Endodermal cell (in vitro differentiated cells): ENCODE data around the gene CACNA1I. TPM values are rescaled to one million over a fixed set of nuclear protein-coding genes. Genes with fewer than 3 reads are reported as not detected.

ENCODE experiments used
- DNase-seq: peaks from one replicate; pipeline ENCODE4 v3.0.0-alpha.2; 2017
- H3K27ac ChIP-seq: 2 replicates; pipeline ENCODE4 v1.5.1; 2013; ENCODE audit warnings: mild to moderate bottlenecking, low read depth, low read length, moderate library complexity
- H3K27me3 ChIP-seq: 2 replicates; pipeline ENCODE4 v1.6.1; 2013; ENCODE audit warnings: mild to moderate bottlenecking, low read length, moderate library complexity; ENCODE audit not compliant: insufficient read depth, control insufficient read depth, poor library complexity, severe bottlenecking
- H3K36me3 ChIP-seq: 2 replicates; pipeline ENCODE4 v1.7.0; 2013; ENCODE audit warnings: mild to moderate bottlenecking, low read length, moderate library complexity; ENCODE audit not compliant: control insufficient read depth, insufficient read depth
- H3K4me1 ChIP-seq: one replicate; pipeline ENCODE4 v1.7.0; 2013; ENCODE audit warnings: low read length; ENCODE audit not compliant: control insufficient read depth, insufficient read depth
- H3K4me3 ChIP-seq: 2 replicates; pipeline ENCODE4 v1.5.1; 2013; ENCODE audit warnings: mild to moderate bottlenecking, low read length, moderate library complexity
- H3K9ac ChIP-seq: 2 replicates; pipeline ENCODE4 v1.6.1; 2013; ENCODE audit warnings: mild to moderate bottlenecking, low read length, moderate library complexity; ENCODE audit not compliant: poor library complexity, severe bottlenecking; ENCODE audit errors: extremely low read depth
- H3K9me3 ChIP-seq: 2 replicates; pipeline ENCODE4 v1.6.1; 2013; ENCODE audit warnings: mild to moderate bottlenecking, low read length, moderate library complexity; ENCODE audit not compliant: control insufficient read depth
- H3K27ac Mint-ChIP-seq: 2 replicates; pipeline ENCODE4 v1.8.0; 2020; ENCODE audit warnings: mixed read lengths
- H3K27me3 Mint-ChIP-seq: 2 replicates; pipeline ENCODE4 v1.8.0; 2021; ENCODE audit warnings: mild to moderate bottlenecking, mixed read lengths; ENCODE audit not compliant: insufficient read depth
- H3K36me3 Mint-ChIP-seq: 2 replicates; pipeline ENCODE4 v1.8.0; 2020; ENCODE audit warnings: low read depth, mixed read lengths
- H3K4me1 Mint-ChIP-seq: 2 replicates; pipeline ENCODE4 v1.8.0; 2020; ENCODE audit warnings: mixed read lengths
- H3K4me3 Mint-ChIP-seq: 2 replicates; pipeline ENCODE4 v1.8.0; 2020; ENCODE audit warnings: mild to moderate bottlenecking, moderate library complexity, mixed read lengths
- H3K9me3 Mint-ChIP-seq: 2 replicates; pipeline ENCODE4 v1.8.0; 2020; ENCODE audit warnings: mild to moderate bottlenecking, mixed read lengths
- CTCF ChIP-seq: fragments of 200-600 bp; sonication (generic); conservative IDR thresholded peaks from 2 replicates; pipeline ENCODE4 v1.5.0; 2021; ENCODE audit warnings: antibody characterized with exemption, mild to moderate bottlenecking
- WGBS, 2 experiments: methylation state at CpG; one replicate each; pipeline versions ENCODE4 v1.1.5 to v1.1.7; 2013; ENCODE audit warnings: missing lambda C conversion rate in 2 of 2, mixed read lengths in 1 of 2; ENCODE audit not compliant: insufficient coverage in 1 of 2, insufficient read length in 1 of 2; 5-methylcytosine and 5-hydroxymethylcytosine counted together
- total RNA-seq, 2 donors: library from RNA; stranded (reverse); fragmentation: NEBNext Ultra II Directional in 1 of 2; extraction: Animal tissue kit (Norgen Biotek cat#: 25700) in 1 of 2; gene quantifications; 2 replicates in 1 of 2; 3 replicates in 1 of 2; pipeline ENCODE4 v1.2.1, GENCODE V29; 2021

Gene CACNA1I
- total RNA-seq, 2 donors from 2014 or later = 1.2 to 2.2 TPM

- TF ChIP-seq CTCF = no peak
- no peak overlapping the region for H3K4me3 ChIP-seq
- no peaks in the 10 kb centered on the region for H3K9me3 Mint-ChIP-seq
- no peaks in the 10 kb centered on the region for H3K9me3 ChIP-seq
- peaks cover 5% of the 10 kb centered on the region for H3K27me3 Mint-ChIP-seq
- no peak for DNase-seq
- H3K36me3 ChIP-seq = no peaks in the 10 kb centered on the region
- H3K4me1 ChIP-seq = no peaks in the 10 kb centered on the region
- no peak overlapping the region for H3K27ac Mint-ChIP-seq
- H3K4me1 Mint-ChIP-seq = peaks cover 4% of the 10 kb centered on the region
- no peaks in the 10 kb centered on the region for H3K27me3 ChIP-seq
- no peak overlapping the region for H3K27ac ChIP-seq
- no peaks in the 10 kb centered on the region for H3K36me3 Mint-ChIP-seq
- no peak overlapping the region for H3K4me3 Mint-ChIP-seq
- 92 to 94% methylated on average over 2 to 4 of the region's 4 CpGs for WGBS, 2 experiments
- H3K9ac ChIP-seq = no peak overlapping the region
These were observed 5.5 kb downstream of the CACNA1I start for GRCh38 chr22:39576027-39576426.

GRCh38 chr22:39577366-39577765, 6.8 kb downstream of the CACNA1I start:
- no peak overlapping the region for H3K27ac Mint-ChIP-seq
- WGBS, 2 experiments = 93 to 96% methylated on average over 19 to 21 of the region's 21 CpGs
- H3K36me3 Mint-ChIP-seq = no peaks in the 10 kb centered on the region
- peaks cover 4% of the 10 kb centered on the region for H3K4me1 Mint-ChIP-seq
- no peak overlapping the region for H3K4me3 ChIP-seq
- H3K36me3 ChIP-seq = no peaks in the 10 kb centered on the region
- no peaks in the 10 kb centered on the region for H3K9me3 ChIP-seq
- H3K4me1 ChIP-seq = no peaks in the 10 kb centered on the region
- peaks cover 10% of the 10 kb centered on the region for H3K27me3 Mint-ChIP-seq
- H3K9ac ChIP-seq = no peak overlapping the region
- no peak for TF ChIP-seq CTCF
- no peak overlapping the region for H3K4me3 Mint-ChIP-seq
- no peaks in the 10 kb centered on the region for H3K9me3 Mint-ChIP-seq
- H3K27me3 ChIP-seq = peaks cover 7% of the 10 kb centered on the region
- no peak overlapping the region for H3K27ac ChIP-seq
- DNase-seq = no peak

GRCh38 chr22:39577900-39578299, 7.3 kb downstream of the CACNA1I start:
- Mint-ChIP-seq H3K27ac (no peak overlapping the region), H3K27me3 (peaks cover 10% of the 10 kb centered on the region), H3K9me3 (no peaks in the 10 kb centered on the region), H3K4me3 (no peak overlapping the region), H3K36me3 (no peaks in the 10 kb centered on the region), H3K4me1 (peaks cover 4% of the 10 kb centered on the region)
- H3K4me1 ChIP-seq = no peaks in the 10 kb centered on the region
- no peak overlapping the region for H3K27ac ChIP-seq
- H3K9me3 ChIP-seq = no peaks in the 10 kb centered on the region
- 97% methylated on average over 5 to 7 of the region's 7 CpGs for WGBS, 2 experiments
- H3K36me3 ChIP-seq = no peaks in the 10 kb centered on the region
- DNase-seq = no peak
- H3K4me3 ChIP-seq = no peak overlapping the region
- no peak for TF ChIP-seq CTCF
- H3K27me3 ChIP-seq = peaks cover 8% of the 10 kb centered on the region
- H3K9ac ChIP-seq = no peak overlapping the region
